Iris pigment epithelial cell (primary cell): ENCODE results near the gene SH3YL1.

ENCODE experiments used
- DNase-seq: peaks from one replicate; pipeline ENCODE4 v3.0.0-alpha.2; 2011; ENCODE audit warnings: low read depth

The SH3YL1 gene

DNA sequence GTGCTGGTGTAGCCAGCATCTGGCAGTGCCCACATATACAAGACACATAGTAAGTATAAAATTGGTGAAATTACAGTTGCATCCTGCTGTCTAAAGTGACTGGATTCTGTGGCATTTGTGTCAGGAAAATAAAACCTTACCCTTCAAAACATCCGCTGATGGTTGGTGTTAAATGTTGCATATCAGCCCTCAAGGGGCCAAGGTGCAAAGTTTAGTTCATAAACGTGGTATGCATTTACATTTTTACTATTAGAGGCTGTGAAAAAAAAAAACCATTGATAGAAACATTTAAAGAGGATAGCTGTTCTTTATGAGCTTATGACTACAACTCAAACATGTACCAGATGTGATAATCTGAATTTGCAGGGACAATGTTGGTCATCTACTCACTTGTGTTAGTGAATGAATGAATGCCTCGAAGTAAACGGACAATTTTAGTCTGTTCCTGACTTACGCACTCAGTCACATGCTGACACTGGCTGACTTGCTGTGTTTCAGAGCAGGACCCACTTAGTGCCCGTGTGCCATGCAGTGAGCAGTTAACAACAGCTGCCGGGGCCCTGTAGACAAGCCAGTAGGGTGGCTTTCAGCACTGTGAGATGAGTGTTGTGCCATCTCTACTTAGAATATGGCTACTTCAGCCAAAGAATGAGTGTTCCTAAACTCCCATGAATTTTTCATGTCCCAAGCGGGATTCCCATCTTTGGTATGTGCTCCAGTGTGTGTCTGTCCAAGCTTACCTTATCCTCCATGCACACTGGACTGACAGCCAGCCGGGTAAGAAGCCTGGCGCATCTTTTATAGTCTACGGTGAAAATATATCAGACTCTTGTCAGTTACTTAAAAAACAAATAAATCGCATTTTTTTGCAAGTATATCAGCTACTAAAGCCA lies 18.8 kb upstream of the SH3YL1 start:
- DNase-seq, result no peak

- DNase-seq, result no peak
These were observed 17.5 kb upstream of the SH3YL1 start for GRCh38 chr2:281381-281780.

DNA sequence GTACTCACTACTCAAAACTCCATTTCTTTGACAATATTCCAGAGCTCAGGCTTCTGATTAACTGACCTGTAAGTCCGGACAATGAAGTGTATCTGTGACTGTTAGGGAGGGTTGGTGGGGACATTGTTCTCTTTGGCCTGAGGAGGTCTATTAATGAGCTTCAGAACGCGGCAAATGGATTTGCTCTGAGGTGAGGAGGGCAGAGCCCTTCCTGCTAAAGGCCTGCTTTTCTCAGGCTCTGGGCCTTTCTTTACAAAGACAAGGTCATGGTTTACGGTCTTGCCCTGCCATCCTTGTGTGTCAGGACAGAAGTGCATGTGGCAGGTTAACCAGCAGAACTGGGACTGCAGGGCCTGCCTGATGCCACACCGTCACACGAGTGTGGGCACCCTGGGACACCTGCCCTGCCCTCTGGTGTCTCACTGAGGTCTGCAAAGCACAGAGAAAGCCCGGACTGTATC lies 16.8 kb upstream of the SH3YL1 start:
- DNase-seq, result no peak

DNA sequence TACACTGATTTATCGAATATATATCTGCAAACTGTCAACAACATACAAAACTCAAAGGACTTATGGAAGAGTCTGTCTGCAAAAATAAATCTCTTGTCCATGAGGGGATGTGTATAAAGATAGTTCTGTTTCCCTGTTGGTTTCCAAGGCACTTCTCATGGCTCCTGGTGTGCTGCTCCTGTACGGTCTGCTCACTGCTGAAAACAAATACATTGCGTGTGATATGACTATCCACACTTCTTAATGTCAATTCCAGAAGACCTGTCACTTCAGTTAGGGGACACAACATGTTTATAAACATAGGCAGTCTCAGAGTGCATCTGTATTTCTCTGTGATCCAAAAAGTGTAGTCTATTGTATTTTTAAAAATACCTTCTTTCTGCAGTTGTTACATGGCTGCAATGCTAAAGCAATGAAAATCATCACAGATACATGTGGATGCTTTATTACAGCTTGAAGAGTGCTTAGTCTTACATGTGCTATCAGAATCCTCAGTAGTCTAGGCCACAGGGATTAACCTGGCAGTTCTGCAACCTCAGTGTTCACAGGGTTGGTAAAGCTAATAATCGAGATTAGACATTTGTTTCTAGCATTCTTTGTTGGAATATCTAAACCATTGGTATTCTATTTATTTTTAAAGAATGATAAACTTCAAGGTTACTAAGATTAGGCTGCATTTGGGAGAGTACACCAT lies 16.3 kb upstream of the SH3YL1 start:
- DNase-seq, result no peak

- no peak for DNase-seq
These were observed 15.5 kb upstream of the SH3YL1 start for GRCh38 chr2:279366-279765.

GRCh38 chr2:278927-279320 lies 15.1 kb upstream of the SH3YL1 start:
- DNase-seq, result no peak

DNA sequence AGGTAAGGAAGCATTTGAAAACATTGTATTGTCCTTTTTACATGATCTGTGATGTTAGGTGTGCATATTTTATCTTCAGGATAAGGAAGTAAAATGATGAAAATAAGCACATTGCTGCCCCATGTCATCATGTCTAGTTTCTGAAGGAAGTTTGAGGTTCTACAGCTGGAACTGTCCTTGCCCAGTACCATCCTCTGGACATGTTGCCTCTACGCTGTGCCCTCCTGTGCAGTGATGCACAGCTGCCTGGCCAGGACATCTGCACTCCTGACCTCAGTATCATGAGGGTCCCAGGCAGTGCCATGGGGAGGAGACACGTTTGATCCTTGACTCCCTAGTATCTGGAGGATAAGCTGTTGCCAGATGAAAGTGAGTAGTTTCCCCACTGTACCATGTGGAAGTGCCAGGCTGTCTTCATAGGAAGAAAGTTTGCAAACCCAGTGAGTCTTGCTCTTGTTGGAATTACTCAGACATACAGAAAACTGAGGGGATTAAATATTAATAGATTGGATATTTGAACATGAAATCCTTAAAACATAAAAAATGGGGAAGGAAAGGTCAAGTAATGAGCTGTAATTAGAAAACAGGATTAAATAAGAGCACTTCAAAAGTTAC lies 14.6 kb upstream of the SH3YL1 start:
- no peak for DNase-seq

GRCh38 chr2:275466-275865 lies 11.6 kb upstream of the SH3YL1 start:
- DNase-seq, result no peak

GRCh38 chr2:274503-274902 lies 10.7 kb upstream of the SH3YL1 start:
- no peak for DNase-seq

GRCh38 chr2:273333-273732 lies 9.5 kb upstream of the SH3YL1 start:
- DNase-seq, result no peak

DNA sequence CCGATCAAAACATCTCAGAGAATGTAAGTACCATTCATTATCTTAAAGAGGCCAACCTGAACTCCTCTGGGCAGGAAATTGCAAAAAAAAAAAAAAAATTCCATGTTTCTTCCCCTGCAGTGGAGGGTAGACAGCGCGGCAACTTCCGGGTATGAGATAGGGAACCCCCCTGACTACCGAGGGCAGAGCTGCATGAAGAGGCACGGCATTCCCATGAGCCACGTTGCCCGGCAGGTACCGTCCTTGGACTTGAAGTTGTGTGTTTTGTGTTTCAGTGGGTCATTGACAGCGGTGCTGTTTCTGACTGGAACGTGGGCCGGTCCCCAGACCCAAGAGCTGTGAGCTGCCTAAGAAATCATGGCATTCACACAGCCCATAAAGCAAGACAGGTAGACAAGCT lies 8.1 kb upstream of the SH3YL1 start:
- DNase-seq, result no peak

- no peak for DNase-seq
These were observed 7.0 kb upstream of the SH3YL1 start for GRCh38 chr2:270861-271260.

DNA sequence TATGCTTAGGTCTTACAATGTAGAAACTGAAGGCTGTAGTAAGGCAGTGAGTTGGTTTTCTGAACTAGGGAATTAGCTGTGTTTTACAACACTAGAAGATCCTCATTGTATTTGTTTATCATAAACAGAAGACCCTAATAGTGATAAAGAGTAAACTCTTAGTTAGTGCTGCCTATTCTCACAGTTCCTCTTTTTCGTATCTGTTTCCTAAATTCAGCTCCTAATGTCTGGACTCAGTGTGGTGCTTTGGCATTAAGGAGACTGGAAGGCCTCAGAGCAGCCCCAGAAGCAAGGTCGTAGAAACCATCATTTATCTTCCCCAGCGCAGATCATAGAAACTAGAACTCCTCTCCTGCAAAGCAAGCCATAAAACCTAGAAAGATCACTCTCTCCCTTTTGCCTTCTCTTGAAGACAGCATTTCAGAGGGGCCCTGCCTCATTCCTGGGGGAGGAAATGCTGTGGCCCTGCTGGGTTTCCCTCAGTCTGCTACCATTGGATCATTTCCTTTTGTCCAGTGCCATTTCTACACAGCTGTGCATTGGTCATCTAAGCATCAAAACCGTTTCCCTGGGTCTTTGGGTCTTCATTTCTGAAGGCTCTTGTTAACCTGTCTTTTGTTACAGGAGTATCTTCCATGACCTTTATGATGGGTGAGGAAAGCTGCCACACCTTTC lies 5.7 kb upstream of the SH3YL1 start:
- DNase-seq, result no peak

GRCh38 chr2:268323-268722 lies 4.5 kb upstream of the SH3YL1 start:
- no peak for DNase-seq

DNA sequence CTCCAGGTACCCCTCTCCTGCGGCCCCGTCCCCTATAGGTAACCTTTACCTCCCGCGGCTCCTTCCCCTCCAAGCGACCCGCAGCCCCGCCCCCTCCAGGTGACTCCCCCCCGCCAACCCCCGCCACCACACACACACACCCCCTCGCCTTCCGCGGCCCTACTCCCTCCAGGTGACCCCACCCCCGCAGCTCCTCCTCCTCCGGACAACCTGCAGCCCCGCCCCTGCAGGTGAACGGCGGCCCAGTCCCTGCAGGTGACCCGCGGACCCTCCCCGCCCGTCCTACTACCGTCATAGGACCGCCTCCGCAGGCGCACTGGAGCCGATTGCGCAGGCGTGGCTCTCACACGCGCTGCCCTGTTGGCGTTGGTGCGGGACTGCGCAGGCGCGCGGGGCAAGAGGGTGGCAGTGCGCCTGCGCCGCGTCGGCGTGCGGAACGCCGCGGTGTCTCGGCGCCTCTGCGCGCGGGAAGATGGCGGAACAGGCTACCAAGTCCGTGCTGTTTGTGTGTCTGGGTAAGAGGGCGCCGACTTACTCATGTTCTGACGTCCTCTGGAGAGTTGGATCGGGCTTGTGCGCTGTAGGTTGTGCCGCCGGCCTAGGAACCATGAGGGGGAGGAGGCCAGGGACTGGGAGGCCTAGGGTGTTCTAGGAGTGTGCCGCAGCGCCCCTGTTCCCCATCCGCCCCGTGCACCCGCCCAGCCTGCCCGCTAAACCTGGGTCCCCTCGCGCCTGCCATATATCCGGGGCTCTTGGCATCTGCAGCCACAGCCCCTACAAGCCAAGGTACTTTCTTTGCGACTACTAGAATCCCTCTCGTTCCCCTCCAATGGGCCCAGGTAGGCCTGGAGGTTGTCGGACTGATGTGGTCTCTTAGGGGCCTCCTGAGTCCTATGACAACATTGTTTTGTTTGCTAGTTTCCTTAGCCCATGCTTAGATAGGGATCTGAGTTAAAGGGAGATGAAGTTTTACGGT lies 949 bp upstream of the SH3YL1 start, which contains the start of gene ACP1:
ACP1 (plus strand) TSS at position 455 of the 976 bp plus-strand sequence; CDS start at position 473, 18 bp downstream.
- DNase-seq, result peak; percentile 91

DNA sequence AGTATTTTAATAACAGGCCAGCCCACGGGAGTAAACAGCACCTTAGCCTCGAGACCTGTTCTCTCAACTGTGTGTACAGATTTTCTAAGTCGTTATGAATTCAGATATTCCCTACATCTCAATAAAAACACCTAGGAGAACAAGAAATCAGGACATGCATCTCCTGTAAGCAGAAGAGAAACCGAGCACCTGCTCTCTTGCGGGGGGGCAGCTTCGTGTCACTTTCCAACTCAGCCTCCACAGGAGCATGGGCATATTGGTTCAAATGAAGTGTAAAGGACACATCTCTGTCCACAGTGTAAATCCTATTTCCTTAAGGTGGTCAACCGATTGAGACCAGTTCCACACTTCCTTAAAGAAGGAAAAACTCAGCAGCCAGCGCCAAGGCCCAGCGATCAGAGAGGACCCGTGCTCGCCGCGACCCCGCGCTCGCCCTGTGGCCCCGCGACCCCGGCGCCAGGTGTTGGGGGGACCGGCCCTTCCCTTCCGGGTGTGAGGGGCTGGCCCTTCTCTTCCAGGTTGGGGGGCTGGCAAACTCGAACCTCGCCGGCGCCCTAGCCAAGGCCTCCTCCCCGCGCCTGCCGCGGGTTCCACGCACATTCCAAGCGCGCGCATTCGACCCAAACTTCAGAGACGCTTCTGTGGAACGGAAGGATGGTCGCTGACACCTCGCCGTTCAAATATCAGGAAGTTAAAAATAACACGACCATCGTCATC lies 652 bp downstream of the SH3YL1 start:
- DNase-seq, result no peak

DNA sequence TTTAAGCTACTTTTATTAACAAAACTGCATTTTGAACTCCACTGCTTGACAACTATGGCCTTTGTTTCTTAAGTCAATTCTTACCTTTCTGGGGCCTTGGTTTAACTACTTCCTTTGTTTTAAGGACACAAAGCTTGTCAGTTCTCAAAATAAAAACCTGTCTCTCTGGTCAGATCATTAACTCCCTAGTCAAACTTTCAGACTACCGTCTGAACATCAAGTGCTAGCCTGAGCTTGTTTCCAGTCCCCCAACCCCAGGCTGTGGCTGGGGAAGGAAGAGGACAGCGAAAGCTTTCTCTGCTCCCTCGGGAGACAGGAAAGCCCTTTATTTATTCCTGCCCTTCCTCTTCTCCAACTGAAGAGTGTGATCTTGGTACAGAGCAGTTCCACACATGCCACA lies 1.7 kb downstream of the SH3YL1 start:
- no peak for DNase-seq

GRCh38 chr2:260507-261161 lies 3.2 kb downstream of the SH3YL1 start:
- DNase-seq, result no peak

DNA sequence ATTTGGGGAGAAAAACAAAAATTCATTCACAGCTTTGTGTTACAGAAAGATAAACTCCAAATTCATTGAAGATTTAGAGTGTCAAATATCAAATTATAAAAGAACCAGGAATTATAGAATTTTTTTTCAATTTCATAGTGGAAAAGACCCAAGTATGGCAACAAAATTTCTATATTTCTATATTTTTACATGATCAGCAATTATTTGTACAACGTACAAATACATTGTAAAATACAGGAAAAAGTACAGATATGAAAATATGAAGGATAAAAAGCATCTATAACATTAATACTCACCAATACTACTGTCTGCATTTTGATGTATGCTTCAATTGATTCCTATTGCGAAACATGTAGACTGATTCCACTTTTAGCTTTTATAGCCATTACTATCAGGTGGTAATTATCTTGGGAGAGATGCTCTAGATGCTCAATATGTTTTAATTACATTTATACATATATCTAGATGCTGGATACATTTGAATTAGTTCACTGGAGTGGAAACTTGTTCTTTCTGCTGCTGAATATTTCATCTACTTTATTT lies 4.0 kb downstream of the SH3YL1 start:
- no peak for DNase-seq

- no peak for DNase-seq
These were observed 4.9 kb downstream of the SH3YL1 start for GRCh38 chr2:258933-259332.
